NCI-H1092 treated with DMSO at 0.1 percent for 48 hours (cell line): ENCODE data around the gene MSN.
"Not testable (repeated sequence)": the region's sequence is repeated elsewhere in the genome, so short reads cannot be mapped to it uniquely, and the experiment has no call there.

Experiments used
- DNase-seq: peaks from one replicate; lab custom pipeline; 2025; lab: John Stamatoyannopoulos, UW

MSN gene

GRCh38 chrX:65718538-65718937, 51.1 kb downstream of the MSN start:
- DNase-seq, result no peak

GRCh38 chrX:65720381-65720964, 53.0 kb downstream of the MSN start:
- DNase-seq, result no peak

GRCh38 chrX:65723706-65724105, 56.3 kb downstream of the MSN start:
- no peak for DNase-seq

- DNase-seq, result no peak
Observed at GRCh38 chrX:65726715-65727114, 59.3 kb downstream of the MSN start.

GRCh38 chrX:65731684-65732289, 64.3 kb downstream of the MSN start:
- DNase-seq, result no peak

GRCh38 chrX:65740909-65741308, 73.5 kb downstream of the MSN start:
- DNase-seq, result no peak

- DNase-seq, result no peak
Observed at GRCh38 chrX:65741823-65742222, 74.4 kb downstream of the MSN start.

- no peak for DNase-seq
Observed at GRCh38 chrX:65744965-65745364, 77.5 kb downstream of the MSN start.

GRCh38 chrX:65745427-65745826, 78.0 kb downstream of the MSN start:
- DNase-seq, result no peak

GRCh38 chrX:65745992-65746391, 78.5 kb downstream of the MSN start:
- no peak for DNase-seq

- DNase-seq, result no peak
Observed at GRCh38 chrX:65750674-65751469, 83.4 kb downstream of the MSN start.

GRCh38 chrX:65751519-65751918, 84.1 kb downstream of the MSN start:
- DNase-seq, result no peak

- no peak for DNase-seq
Observed at GRCh38 chrX:65752294-65752693, 84.8 kb downstream of the MSN start.

- no peak for DNase-seq
Observed at GRCh38 chrX:65755786-65756185, 88.3 kb downstream of the MSN start.

- DNase-seq, result no peak
Observed at GRCh38 chrX:65757943-65758342, 90.5 kb downstream of the MSN start.

GRCh38 chrX:65758505-65758904, 91.1 kb downstream of the MSN start:
- DNase-seq, result no peak

- DNase-seq, result not testable (repeated sequence)
Observed at GRCh38 chrX:65759525-65759924, 92.1 kb downstream of the MSN start.

- DNase-seq, result no peak
Observed at GRCh38 chrX:65769564-65770292, 102.3 kb downstream of the MSN start.

- DNase-seq, result no peak
Observed at GRCh38 chrX:65772842-65773241, 105.4 kb downstream of the MSN start.

GRCh38 chrX:65781845-65782244, 114.4 kb downstream of the MSN start:
- no peak for DNase-seq

- DNase-seq, result no peak
Observed at GRCh38 chrX:65783746-65784145, 116.3 kb downstream of the MSN start.
